ENCODE data around the gene METAP2.

GRCh38 chr12:95497031-95497430 lies 23.1 kb downstream of the METAP2 start:
- TF ChIP-seq POLR2AphosphoS5 (IDR thresholded peaks at IDR 0.05; ENCODE audit: low read depth, low read length), result no peak
- TF ChIP-seq RFX5 (IDR thresholded peaks at IDR 0.05; ENCODE audit: low read length), result no peak
- no peak for TF ChIP-seq JUND (IDR thresholded peaks at IDR 0.05)
- TF ChIP-seq REST (IDR thresholded peaks at IDR 0.05; ENCODE audit: low read depth, low read length), result no peak

Data from SK-N-SH (cell line).